ENCODE results near the gene TAF3.

Gene TAF3

DNA sequence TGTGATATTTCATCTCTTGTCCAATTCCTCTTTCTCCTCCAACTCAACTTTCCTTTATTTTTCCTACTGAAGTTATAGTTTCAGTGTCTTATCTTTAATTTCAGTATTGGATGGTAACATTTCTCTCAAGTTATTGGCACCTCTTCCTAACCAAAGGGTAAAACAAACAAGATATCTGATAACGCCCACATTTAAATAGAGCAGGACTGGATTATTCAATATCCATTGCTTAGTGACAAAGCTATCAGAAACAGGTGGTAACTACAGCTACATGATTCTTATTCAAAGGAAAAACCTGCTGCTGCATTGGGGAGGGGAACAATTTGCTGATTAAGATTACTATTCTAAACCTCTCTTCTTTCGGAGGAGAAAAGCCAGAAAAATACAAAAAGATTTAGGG is 87.8 kb downstream of the TAF3 start:
- no peak for DNase-seq (ENCODE audit: low read depth)
- H3K4me3 ChIP-seq (ENCODE audit: low read length), result no peak overlapping the region
- TF ChIP-seq, protein P1, sequence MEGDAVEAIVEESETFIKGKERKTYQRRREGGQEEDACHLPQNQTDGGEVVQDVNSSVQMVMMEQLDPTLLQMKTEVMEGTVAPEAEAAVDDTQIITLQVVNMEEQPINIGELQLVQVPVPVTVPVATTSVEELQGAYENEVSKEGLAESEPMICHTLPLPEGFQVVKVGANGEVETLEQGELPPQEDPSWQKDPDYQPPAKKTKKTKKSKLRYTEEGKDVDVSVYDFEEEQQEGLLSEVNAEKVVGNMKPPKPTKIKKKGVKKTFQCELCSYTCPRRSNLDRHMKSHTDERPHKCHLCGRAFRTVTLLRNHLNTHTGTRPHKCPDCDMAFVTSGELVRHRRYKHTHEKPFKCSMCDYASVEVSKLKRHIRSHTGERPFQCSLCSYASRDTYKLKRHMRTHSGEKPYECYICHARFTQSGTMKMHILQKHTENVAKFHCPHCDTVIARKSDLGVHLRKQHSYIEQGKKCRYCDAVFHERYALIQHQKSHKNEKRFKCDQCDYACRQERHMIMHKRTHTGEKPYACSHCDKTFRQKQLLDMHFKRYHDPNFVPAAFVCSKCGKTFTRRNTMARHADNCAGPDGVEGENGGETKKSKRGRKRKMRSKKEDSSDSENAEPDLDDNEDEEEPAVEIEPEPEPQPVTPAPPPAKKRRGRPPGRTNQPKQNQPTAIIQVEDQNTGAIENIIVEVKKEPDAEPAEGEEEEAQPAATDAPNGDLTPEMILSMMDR (conservative IDR thresholded peaks at IDR 0.05; ENCODE audit: low read depth, low read length), result no peak

DNA sequence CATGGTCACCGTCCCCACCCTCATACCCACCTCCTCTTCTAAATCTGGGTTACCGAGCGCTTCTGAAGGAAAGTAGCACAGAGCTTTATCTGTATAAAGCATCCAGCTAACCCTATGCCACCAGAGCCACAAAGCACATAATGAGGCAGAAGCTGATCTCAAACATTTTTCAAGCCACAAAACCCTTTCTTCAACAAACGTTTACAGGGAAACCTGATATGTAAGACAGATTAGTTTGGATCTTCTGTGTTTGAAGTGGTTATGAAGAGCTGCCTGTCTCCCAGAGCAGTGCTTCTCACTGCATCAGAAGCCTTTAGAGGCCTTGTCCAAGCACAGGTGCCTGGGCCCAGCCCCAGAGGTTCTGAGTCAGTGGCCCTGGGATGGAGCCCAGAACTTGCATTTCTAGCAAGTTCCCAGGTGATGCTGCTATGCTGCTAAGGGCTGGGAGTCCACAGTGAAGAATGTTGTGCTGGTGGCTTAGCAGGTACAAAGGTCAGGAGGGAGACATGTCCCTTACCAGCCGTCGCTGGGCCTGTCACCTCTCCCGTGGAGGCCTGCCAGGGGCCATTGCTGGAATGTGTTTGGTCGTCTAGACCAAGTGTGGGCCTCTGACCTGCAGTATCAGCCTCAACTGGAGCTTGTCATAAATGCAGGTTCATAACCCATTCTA is 90.4 kb downstream of the TAF3 start:
- TF ChIP-seq, protein P1 (conservative IDR thresholded peaks at IDR 0.05; ENCODE audit: low read depth, low read length), result no peak
- DNase-seq (ENCODE audit: low read depth), result no peak
- H3K4me3 ChIP-seq (ENCODE audit: low read length), result no peak overlapping the region

DNA sequence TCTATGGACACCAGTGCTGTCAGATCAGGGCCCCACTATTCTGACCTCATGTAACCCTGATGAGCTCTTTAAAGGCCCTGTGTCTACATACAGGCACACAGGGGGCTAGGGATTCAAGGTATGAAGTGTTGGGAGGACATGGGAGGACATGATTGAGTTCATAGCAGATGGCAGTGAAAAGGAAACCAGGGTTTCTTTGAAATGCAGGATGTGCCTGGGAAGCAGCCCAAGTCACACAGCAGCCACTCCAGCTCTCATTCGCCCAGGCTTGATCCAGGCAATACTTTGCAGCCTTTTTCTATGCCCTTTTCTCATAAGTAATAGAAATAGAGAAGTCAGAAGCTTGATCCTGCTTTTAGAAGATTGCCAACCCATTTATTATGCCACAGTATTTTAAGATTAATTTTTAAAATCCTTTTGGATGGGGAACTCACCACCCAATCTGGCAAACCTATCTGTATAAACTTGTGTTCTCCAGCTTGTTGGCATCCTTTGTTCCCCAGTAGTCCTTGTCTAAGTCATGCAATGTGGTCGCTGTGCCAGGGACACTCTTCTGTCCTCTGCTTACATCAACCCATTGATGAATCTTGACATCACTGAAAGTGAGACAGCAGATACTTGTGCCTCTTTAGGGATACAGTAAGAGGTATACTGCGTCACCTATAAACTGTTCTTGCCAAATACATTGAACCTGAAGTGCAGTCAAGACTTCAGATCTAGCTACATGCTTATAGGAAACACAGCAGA is 95.0 kb downstream of the TAF3 start:
- H3K4me3 ChIP-seq (ENCODE audit: low read length), result no peak overlapping the region
- DNase-seq (ENCODE audit: low read depth), result no peak
- TF ChIP-seq, protein P1 (conservative IDR thresholded peaks at IDR 0.05; ENCODE audit: low read depth, low read length), result no peak

DNA sequence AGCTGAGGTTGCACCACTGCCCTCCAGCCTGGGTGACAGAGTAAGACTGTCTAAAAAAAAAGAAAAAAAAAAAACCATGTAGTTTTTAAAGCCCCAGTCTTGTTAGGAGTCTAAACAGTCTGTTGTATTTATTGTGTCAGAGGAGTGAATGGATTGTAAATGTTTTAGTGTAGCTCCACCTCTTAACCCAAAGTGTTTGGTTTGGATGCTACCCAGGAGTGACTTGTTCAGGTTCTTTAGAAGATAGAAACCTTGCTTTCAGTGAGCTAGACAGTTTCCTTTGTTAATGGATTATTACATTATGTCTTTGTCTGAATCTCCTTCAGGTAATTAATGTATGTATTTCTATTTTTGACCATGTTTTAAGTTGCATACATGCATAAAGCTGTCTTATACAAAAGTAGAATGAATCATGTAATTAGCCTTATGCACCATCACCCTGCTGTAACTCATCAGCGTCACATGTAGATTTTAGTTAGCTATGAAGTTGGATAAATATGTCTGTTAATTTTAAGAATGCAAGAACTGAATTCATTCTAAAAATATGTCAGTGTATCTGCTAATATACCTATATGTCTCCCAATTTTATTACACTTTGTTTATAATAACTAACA is 97.7 kb downstream of the TAF3 start:
- DNase-seq (ENCODE audit: low read depth), result no peak
- H3K4me3 ChIP-seq (ENCODE audit: low read length), result no peak overlapping the region
- TF ChIP-seq, protein P1 (conservative IDR thresholded peaks at IDR 0.05; ENCODE audit: low read depth, low read length), result no peak

DNA sequence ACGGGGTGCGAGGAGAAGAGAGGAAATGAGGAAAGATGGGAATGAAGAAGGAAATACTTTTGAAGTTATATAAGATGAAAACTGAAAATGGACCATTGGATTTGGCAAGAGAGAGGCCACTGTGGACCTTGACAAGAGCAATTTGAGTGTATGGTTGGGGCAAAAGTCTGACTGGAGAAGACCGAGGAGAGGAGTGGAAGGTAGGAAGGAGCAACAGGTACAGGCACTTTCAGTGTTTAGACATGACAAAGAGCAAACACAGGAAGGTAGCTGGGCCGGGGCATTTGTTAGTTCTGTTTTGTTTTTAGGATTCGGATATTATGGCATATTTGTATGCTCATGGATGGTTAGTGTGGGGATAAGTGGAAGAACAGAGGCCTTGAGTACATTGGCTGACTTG is 99.4 kb downstream of the TAF3 start:
- no peak for DNase-seq (ENCODE audit: low read depth)
- TF ChIP-seq, protein P1 (conservative IDR thresholded peaks at IDR 0.05; ENCODE audit: low read depth, low read length), result no peak
- no peak overlapping the region for H3K4me3 ChIP-seq (ENCODE audit: low read length)

DNA sequence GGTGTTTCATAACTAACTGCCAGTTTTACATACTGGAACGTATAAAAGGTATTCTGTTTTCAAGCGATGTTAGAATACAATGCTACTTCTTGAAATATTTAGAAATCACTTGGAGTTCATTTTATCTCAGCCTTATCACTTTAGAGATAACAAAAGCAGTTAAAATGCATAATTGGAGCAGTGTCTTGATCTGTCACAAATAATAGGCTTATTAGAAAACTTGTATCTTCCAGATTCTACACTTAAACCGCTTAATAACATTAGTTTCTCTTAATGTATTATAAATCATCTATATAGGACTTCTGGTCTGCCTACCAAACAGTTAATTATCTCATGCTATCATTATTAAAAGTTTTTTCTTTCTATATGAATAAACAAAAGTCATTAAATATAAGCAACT is 104.4 kb downstream of the TAF3 start:
- TF ChIP-seq, protein P1 (conservative IDR thresholded peaks at IDR 0.05; ENCODE audit: low read depth, low read length), result no peak

More for the DNA sequence above, 104.4 kb downstream of the TAF3 start:
- DNase-seq (ENCODE audit: low read depth), result no peak
- no peak overlapping the region for H3K4me3 ChIP-seq (ENCODE audit: low read length)

Data from retinal pigment epithelial cell (primary cell).